ENCODE data around the gene RNU6-1. TPM values are rescaled to one million over a fixed set of nuclear protein-coding genes. Genes with fewer than 3 reads are reported as not detected.

RNU6-1 gene
- total RNA-seq, 2 experiments from 2014 or later: not detected

- Mint-ChIP-seq H3K4me3 (peak overlapping the region; percentile 59), H3K9me3 (no peaks in the 10 kb centered on the region), H3K27ac (no peak overlapping the region), H3K36me3 (ENCODE audit: low read depth) (peaks cover 4% of the 10 kb centered on the region), H3K4me1 (ENCODE audit: low read depth) (peaks cover 36% of the 10 kb centered on the region), H3K27me3 (ENCODE audit: low read depth) (peaks cover 26% of the 10 kb centered on the region)
- intact Hi-C loops (cut with micrococcal nuclease): loop anchor here (1.0 to 5.0 kb wide), 4 partner anchors 77 to 772 kb away; partner anchors contain the start of gene SMAD3
- DNase-seq: no peak
- CTCF ChIA-PET: interaction anchor here (1.2 kb wide), 1 partner anchor 381 kb away, joined by 4 read pairs; no protein-coding TSS in a partner anchor
Observed at GRCh38 chr15:67838789-67839332, 984 bp downstream of the RNU6-1 start.

DNA sequence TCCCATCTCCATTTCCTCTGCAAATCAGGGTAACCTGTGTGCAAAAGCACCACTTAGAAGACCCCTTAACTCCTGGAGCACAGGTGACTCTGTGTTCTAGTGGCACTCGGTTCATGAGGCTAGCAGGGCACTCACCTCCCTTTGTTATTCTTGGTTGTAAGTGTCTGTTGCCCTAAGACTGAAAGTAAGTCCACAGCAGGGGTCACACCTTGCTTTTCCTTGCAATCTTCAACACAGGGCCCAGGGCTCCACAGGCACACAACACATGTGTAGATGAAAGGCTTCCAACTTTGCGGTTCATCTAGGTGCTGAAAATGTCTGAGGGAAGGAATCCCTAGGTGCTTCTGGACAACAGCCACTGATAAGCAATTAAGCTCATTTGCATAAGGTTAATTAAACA is 2.9 kb downstream of the RNU6-1 start:
- H3K4me1 Mint-ChIP-seq (ENCODE audit: low read depth): peaks cover 47% of the 10 kb centered on the region
- no peaks in the 10 kb centered on the region for H3K9me3 Mint-ChIP-seq
- intact Hi-C loops (cut with micrococcal nuclease): loop anchor here (1.0 to 5.0 kb wide), 5 partner anchors 75 to 891 kb away; partner anchors contain the start of gene SMAD3
- CTCF ChIA-PET: interaction anchor here (1.1 to 3.7 kb wide), 2 partner anchors 289 to 379 kb away, joined by 3 to 46 read pairs; no protein-coding TSS in a partner anchor
- no peak overlapping the region for H3K4me3 Mint-ChIP-seq
- H3K36me3 Mint-ChIP-seq (ENCODE audit: low read depth): peaks cover 4% of the 10 kb centered on the region
- no peak overlapping the region for H3K27ac Mint-ChIP-seq
- no peak for DNase-seq
- peaks cover 42% of the 10 kb centered on the region for H3K27me3 Mint-ChIP-seq (ENCODE audit: low read depth)

DNA sequence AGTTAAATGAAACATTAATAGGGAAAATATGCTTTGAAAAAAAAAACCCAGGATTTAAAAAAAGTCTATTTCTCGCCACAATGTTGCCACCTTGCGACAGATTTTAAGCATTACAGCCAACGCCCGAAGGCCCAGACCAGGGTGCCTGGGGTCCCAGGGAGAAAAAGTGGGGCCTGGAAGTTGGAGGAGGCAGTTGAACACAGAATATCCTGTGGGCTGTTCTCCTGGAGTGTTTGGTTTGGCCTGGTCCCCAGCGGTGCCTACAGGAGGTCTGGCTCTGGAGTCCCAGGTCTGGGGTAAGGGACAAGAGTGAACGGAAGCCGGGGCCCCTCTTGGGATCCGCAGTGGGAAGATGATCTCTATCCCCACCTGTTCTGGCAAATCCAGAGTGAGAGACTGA is 3.4 kb downstream of the RNU6-1 start:
- Mint-ChIP-seq H3K27ac (no peak overlapping the region), H3K4me1 (ENCODE audit: low read depth) (peaks cover 46% of the 10 kb centered on the region), H3K27me3 (ENCODE audit: low read depth) (peaks cover 46% of the 10 kb centered on the region), H3K4me3 (peak overlapping the region; percentile 65), H3K36me3 (ENCODE audit: low read depth) (peaks cover 4% of the 10 kb centered on the region), H3K9me3 (no peaks in the 10 kb centered on the region)
- CTCF ChIA-PET: interaction anchor here (0.7 to 3.7 kb wide), 15 partner anchors 16 to 887 kb away, joined by 3 to 46 read pairs (median 4); partner anchors contain the start of gene C15orf61
- peak; percentile 68 for DNase-seq
- intact Hi-C loops (cut with micrococcal nuclease): loop anchor here (1.0 to 5.0 kb wide), 5 partner anchors 74 to 890 kb away; partner anchors contain the start of gene SMAD3

GRCh38 chr15:67836134-67836455 is 3.8 kb downstream of the RNU6-1 start:
- Mint-ChIP-seq H3K4me3 (peak overlapping the region; percentile 65), H3K4me1 (ENCODE audit: low read depth) (peaks cover 42% of the 10 kb centered on the region), H3K9me3 (no peaks in the 10 kb centered on the region), H3K27me3 (ENCODE audit: low read depth) (peaks cover 49% of the 10 kb centered on the region), H3K36me3 (ENCODE audit: low read depth) (peaks cover 4% of the 10 kb centered on the region), H3K27ac (no peak overlapping the region)
- CTCF ChIA-PET: interaction anchor here (0.7 to 3.7 kb wide), 17 partner anchors 16 to 887 kb away, joined by 3 to 46 read pairs (median 4); partner anchors contain the start of gene C15orf61
- intact Hi-C loops (cut with micrococcal nuclease): loop anchor here (1.0 to 5.0 kb wide), 5 partner anchors 74 to 890 kb away; partner anchors contain the start of gene SMAD3
- no peak for DNase-seq

DNA sequence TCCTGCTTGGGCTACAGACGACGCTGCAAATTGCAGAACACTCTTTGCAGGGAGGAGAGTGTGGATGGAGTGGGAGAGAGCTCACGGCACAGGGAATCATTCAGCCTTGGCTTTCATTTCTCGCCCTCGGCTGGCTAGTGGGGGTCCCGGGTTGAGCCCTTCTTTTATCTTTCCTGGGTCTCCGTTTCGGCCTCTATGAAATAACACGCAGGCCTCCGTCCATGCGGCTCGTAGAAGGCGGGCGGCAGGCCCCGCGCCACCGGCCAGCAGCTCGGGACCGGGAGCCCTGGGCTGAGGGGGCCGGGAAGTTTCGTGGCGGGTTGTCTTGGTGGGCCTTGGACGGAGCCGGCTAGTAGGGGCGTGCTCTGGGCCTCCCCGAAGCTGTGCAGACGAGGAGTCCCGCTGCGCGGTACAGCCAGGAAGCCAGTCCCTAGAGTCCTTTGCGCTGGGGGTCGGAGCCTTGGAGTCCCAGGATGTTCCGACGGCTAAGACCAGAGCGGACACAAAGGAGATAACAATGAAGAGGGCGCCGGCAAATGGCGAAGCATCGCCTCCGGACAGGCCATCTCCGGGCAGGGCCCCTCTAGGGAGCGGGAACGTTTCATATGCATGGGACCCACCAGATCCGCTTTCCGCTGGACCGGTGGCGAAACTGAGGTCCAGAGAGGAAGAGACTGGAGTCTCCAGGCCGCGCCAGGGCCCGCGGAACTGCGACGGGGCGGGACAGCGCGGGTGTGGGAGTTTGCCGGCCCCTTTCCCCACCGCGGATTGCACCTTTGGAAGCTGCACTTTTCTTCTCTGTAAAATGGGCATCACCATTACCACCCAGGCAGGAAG is 4.3 kb downstream of the RNU6-1 start:
- Mint-ChIP-seq H3K4me3 (peak overlapping the region; percentile 65), H3K27me3 (ENCODE audit: low read depth) (peaks cover 55% of the 10 kb centered on the region), H3K9me3 (no peaks in the 10 kb centered on the region), H3K27ac (no peak overlapping the region), H3K36me3 (ENCODE audit: low read depth) (peaks cover 4% of the 10 kb centered on the region), H3K4me1 (ENCODE audit: low read depth) (peaks cover 39% of the 10 kb centered on the region)
- intact Hi-C loops (cut with micrococcal nuclease): loop anchor here (1.0 to 5.0 kb wide), 5 partner anchors 73 to 889 kb away; partner anchors contain the start of gene SMAD3
- CTCF ChIA-PET: interaction anchor here (0.6 to 3.7 kb wide), 20 partner anchors 11 to 933 kb away, joined by 3 to 46 read pairs (median 4); partner anchors contain the start of gene C15orf61
- DNase-seq: no peak

DNA sequence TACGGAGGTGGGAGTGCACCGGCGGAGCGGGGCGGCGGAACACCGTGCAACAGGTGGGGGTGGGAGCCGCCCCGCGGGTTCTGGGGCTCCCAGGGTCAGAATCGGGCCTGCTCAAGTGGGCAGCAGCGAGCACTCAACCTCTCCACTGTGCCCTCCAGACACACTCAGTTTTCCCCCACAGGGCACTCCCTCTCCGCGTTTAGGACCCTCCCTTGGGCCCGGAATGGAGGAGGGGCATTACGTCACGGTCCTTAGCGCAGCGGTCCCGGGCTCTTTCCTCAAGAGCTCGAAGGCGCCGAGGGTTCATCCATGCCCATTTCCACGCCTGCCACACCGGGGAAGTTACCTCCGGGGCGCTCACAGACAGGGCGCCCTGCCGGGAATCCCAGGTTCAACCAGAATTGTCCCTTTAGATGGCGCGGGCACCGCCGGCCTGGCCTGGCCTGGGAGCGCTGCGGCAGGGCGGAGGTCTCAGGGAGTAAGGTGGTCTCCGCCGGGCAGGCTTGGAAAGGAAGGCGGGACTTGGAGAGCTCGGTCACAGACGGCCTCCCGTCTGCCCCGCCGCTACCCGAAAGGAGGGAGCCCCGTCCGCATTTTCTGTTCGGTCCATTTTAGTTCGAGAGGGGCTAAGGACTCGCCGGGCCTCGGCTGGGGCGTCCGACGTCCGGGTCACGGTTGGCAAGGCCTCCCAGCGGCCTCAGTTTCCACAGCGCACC is 5.1 kb downstream of the RNU6-1 start:
- Mint-ChIP-seq H3K36me3 (ENCODE audit: low read depth) (no peaks in the 10 kb centered on the region), H3K4me1 (ENCODE audit: low read depth) (peaks cover 36% of the 10 kb centered on the region), H3K9me3 (no peaks in the 10 kb centered on the region), H3K27ac (no peak overlapping the region), H3K27me3 (ENCODE audit: low read depth) (peaks cover 58% of the 10 kb centered on the region), H3K4me3 (peak overlapping the region; percentile 65)
- CTCF ChIA-PET: interaction anchor here (0.5 to 3.7 kb wide), 8 partner anchors 11 to 932 kb away, joined by 3 to 46 read pairs (median 4); no protein-coding TSS in a partner anchor
- intact Hi-C loops (cut with micrococcal nuclease): loop anchor here (5.0 kb wide), 2 partner anchors 72 to 767 kb away; partner anchors contain the start of gene SMAD3
- no peak for DNase-seq

DNA sequence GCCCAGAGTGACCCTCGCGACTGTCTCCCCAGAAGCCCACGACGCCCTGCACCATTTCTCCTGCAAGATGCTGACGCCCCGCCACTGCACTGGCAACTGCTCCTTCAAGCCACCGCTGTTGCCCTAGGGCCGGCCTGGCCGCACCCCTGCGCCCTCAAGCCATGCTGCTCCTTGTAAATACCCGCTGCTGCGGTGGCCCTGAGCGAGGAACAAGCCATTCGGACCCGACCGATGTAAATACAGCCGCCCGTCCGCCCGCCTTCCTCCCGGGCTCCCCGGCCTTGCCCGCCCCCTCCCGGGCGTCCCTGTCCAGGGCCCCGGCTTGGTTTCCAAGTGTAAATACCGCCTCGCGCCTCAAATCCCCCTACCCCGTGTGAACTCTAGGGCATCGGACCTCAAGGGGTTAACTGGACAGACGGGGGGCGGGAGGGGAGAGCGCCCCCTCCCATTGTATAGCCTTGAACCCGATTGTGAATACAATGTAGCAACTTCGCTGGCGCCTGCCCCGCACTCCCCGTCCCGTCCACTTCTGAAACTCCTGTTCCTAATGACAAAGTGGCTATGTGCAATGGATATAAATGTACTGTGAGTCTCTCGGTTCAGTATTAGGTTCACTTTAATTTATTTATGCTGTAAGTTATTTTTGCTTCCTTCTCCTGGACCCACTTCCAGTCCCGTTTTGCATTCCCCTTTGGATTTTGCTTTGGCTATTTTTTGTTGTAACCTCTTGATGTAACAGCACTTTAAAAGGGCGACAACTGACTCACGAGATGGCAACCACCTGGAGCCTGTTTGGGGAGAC is 5.9 kb downstream of the RNU6-1 start:
- DNase-seq: peak; percentile 61
- CTCF ChIA-PET: interaction anchor here (0.6 to 1.0 kb wide), 2 partner anchors 10 to 694 kb away, joined by 4 to 8 read pairs; no protein-coding TSS in a partner anchor
- H3K9me3 Mint-ChIP-seq: no peaks in the 10 kb centered on the region
- peaks cover 40% of the 10 kb centered on the region for H3K4me1 Mint-ChIP-seq (ENCODE audit: low read depth)
- peak overlapping the region; percentile 45 for H3K4me3 Mint-ChIP-seq
- H3K36me3 Mint-ChIP-seq (ENCODE audit: low read depth): no peaks in the 10 kb centered on the region
- no peak overlapping the region for H3K27ac Mint-ChIP-seq
- peaks cover 63% of the 10 kb centered on the region for H3K27me3 Mint-ChIP-seq (ENCODE audit: low read depth)
- intact Hi-C loops (cut with micrococcal nuclease): no loop called here

- intact Hi-C loops (cut with micrococcal nuclease): loop anchor here (1.0 kb wide), 1 partner anchor 50 kb away; no protein-coding TSS in a partner anchor
- peak overlapping the region; percentile 45 for H3K4me3 Mint-ChIP-seq
- DNase-seq: no peak
- peaks cover 45% of the 10 kb centered on the region for H3K4me1 Mint-ChIP-seq (ENCODE audit: low read depth)
- no peaks in the 10 kb centered on the region for H3K36me3 Mint-ChIP-seq (ENCODE audit: low read depth)
- no peaks in the 10 kb centered on the region for H3K9me3 Mint-ChIP-seq
- CTCF ChIA-PET: interaction anchor here (0.6 to 2.3 kb wide), 3 partner anchors 330 to 693 kb away, joined by 3 to 9 read pairs (median 8); no protein-coding TSS in a partner anchor
- H3K27me3 Mint-ChIP-seq (ENCODE audit: low read depth): peaks cover 71% of the 10 kb centered on the region
- H3K27ac Mint-ChIP-seq: no peak overlapping the region
Observed at GRCh38 chr15:67832897-67833709, 6.7 kb downstream of the RNU6-1 start.

- no peaks in the 10 kb centered on the region for H3K36me3 Mint-ChIP-seq (ENCODE audit: low read depth)
- no peak overlapping the region for H3K4me3 Mint-ChIP-seq
- H3K9me3 Mint-ChIP-seq: no peaks in the 10 kb centered on the region
- no peak overlapping the region for H3K27ac Mint-ChIP-seq
- H3K4me1 Mint-ChIP-seq (ENCODE audit: low read depth): peaks cover 45% of the 10 kb centered on the region
- no peak for DNase-seq
- intact Hi-C loops (cut with micrococcal nuclease): loop anchor here (1.0 kb wide), 1 partner anchor 49 kb away; no protein-coding TSS in a partner anchor
- CTCF ChIA-PET: interaction anchor here (0.8 to 2.3 kb wide), 4 partner anchors 329 to 375 kb away, joined by 3 to 9 read pairs (median 3); no protein-coding TSS in a partner anchor
- H3K27me3 Mint-ChIP-seq (ENCODE audit: low read depth): peaks cover 71% of the 10 kb centered on the region
Observed at GRCh38 chr15:67832031-67832551, 7.8 kb downstream of the RNU6-1 start.

- CTCF ChIA-PET: interaction anchor here (1.1 to 2.3 kb wide), 2 partner anchors 330 to 374 kb away, joined by 3 to 9 read pairs; no protein-coding TSS in a partner anchor
- intact Hi-C loops (cut with micrococcal nuclease): no loop called here
- H3K9me3 Mint-ChIP-seq: no peaks in the 10 kb centered on the region
- no peak overlapping the region for H3K27ac Mint-ChIP-seq
- H3K4me1 Mint-ChIP-seq (ENCODE audit: low read depth): peaks cover 45% of the 10 kb centered on the region
- no peak for DNase-seq
- no peak overlapping the region for H3K4me3 Mint-ChIP-seq
- H3K36me3 Mint-ChIP-seq (ENCODE audit: low read depth): no peaks in the 10 kb centered on the region
- H3K27me3 Mint-ChIP-seq (ENCODE audit: low read depth): peaks cover 71% of the 10 kb centered on the region
Observed at GRCh38 chr15:67831363-67831762, 8.5 kb downstream of the RNU6-1 start.

Measured in activated naive CD4-positive, alpha-beta T cell treated with anti-CD3 and anti-CD28 coated beads for 36 hours (primary cell).